ENCODE data around the gene GHR.

GHR gene

GRCh38 chr5:42587096-42587723 lies 164.0 kb downstream of the GHR start:
- Histone ChIP-seq H3K4me1 (ENCODE audit: insufficient read depth, low read length) (no peaks in the 10 kb centered on the region), H3K9ac (ENCODE audit: low read depth, low read length) (no peak overlapping the region), H3K9me3 (ENCODE audit: insufficient read depth, low read depth, low read length) (peaks cover 4% of the 10 kb centered on the region; the same call in 1 of the 2 replicates), H3K27me3 (ENCODE audit: insufficient read depth, low read length) (no peaks in the 10 kb centered on the region), H3K27ac (ENCODE audit: low read depth, low read length) (no peak overlapping the region), H3K36me3 (ENCODE audit: insufficient read depth, low read length) (no peaks in the 10 kb centered on the region), H3K4me3 (ENCODE audit: low read length) (no peak overlapping the region)
- 97% methylated on average over 4 of the region's 4 CpGs for WGBS

- H3K4me3 ChIP-seq (ENCODE audit: low read length), result no peak overlapping the region
Measured at GRCh38 chr5:42590566-42590965, 167.3 kb downstream of the GHR start.

DNA sequence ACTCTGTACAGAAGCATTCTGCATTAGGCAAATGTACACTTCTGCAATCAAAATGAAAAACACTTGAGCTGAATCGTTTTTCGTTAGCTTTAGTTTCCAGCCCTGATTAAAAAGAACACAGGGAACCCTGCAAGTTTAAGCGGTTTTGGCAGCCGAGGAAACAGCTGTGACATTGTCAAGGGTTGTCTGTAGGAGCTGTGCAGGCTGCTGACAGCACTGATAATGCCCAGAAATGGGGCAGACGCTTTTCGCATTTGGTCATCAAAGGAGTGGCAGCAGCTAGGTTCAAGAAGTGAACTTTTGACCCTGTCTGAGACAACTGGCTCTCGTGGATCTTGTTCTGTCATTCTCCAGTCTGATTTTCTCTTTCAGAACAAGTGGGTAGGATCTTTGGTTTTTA lies 167.8 kb downstream of the GHR start:
- H3K27ac ChIP-seq (ENCODE audit: low read depth, low read length), result no peak overlapping the region
- no peak overlapping the region for H3K4me3 ChIP-seq (ENCODE audit: low read length)
- no peaks in the 10 kb centered on the region for H3K27me3 ChIP-seq (ENCODE audit: insufficient read depth, low read length)
- no peaks in the 10 kb centered on the region for H3K36me3 ChIP-seq (ENCODE audit: insufficient read depth, low read length)
- 86% methylated on average over 7 of the region's 7 CpGs for WGBS
- H3K9me3 ChIP-seq (ENCODE audit: insufficient read depth, low read depth, low read length), result no peaks in the 10 kb centered on the region
- H3K4me1 ChIP-seq (ENCODE audit: insufficient read depth, low read length), result no peaks in the 10 kb centered on the region
- no peak overlapping the region for H3K9ac ChIP-seq (ENCODE audit: low read depth, low read length)

More at GRCh38 chr5:42590566-42590965, 167.3 kb downstream of the GHR start:
- H3K27ac ChIP-seq (ENCODE audit: low read depth, low read length), result no peak overlapping the region
- H3K9me3 ChIP-seq (ENCODE audit: insufficient read depth, low read depth, low read length), result no peaks in the 10 kb centered on the region
- no peaks in the 10 kb centered on the region for H3K36me3 ChIP-seq (ENCODE audit: insufficient read depth, low read length)
- no peaks in the 10 kb centered on the region for H3K4me1 ChIP-seq (ENCODE audit: insufficient read depth, low read length)
- H3K27me3 ChIP-seq (ENCODE audit: insufficient read depth, low read length), result no peaks in the 10 kb centered on the region
- H3K9ac ChIP-seq (ENCODE audit: low read depth, low read length), result no peak overlapping the region

DNA sequence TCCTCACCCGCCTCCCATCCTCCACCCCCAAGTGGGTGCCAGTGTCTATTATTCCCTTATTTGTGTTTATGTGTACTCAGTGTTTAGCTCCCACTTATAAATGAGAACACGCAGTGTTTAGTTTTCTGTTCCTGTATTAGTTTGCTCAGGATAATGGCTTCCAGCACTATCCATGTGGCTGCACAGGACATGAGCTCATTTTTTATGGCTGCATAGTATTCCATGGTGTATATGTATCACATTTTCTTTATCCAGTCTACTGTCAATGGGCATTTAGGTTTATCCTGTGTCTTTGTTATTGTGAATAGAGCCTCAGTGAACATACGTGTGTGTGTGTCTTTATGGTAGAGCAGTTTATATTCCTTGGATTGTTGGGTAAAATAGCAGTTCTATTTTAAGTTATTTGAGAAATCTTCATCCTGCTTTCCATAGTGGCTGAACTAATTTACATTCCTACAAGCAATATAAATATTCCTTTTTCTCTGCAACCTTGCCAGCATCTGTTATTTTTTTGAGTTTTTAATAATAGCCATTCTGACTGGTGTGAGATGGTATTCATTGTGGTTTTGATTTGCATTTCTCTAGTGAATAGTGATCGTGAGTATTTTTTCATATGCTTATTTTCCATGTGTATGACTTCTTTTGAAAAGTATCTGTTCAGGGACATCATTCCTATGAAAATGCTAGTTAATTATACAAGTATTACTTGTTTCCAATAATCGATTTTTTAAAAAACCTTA lies 169.3 kb downstream of the GHR start:
- no peaks in the 10 kb centered on the region for H3K4me1 ChIP-seq (ENCODE audit: insufficient read depth, low read length)
- H3K36me3 ChIP-seq (ENCODE audit: insufficient read depth, low read length), result no peaks in the 10 kb centered on the region
- H3K27ac ChIP-seq (ENCODE audit: low read depth, low read length), result no peak overlapping the region
- H3K4me3 ChIP-seq (ENCODE audit: low read length), result no peak overlapping the region
- H3K9me3 ChIP-seq (ENCODE audit: insufficient read depth, low read depth, low read length), result no peaks in the 10 kb centered on the region
- 95% methylated on average over 3 of the region's 5 CpGs for WGBS
- no peak overlapping the region for H3K9ac ChIP-seq (ENCODE audit: low read depth, low read length)
- no peaks in the 10 kb centered on the region for H3K27me3 ChIP-seq (ENCODE audit: insufficient read depth, low read length)

DNA sequence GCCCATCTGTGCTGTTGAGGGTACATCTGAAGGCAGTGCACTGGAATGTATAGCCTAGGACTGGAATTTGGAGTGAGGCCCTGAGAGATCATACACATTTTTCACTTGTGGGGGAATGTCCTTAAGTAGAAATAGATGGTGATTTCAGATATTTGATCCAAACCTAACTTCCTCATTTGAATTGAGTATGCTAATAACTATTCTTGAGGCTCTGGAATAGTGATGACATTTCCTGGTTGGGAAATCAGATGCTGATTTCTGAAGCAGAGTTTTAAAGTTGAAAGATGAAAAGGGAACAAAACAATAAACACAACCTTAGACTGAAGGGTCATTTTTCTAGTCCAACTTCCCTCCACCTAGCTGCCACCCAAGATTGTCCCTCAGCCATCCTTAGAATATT lies 170.4 kb downstream of the GHR start:
- no peaks in the 10 kb centered on the region for H3K9me3 ChIP-seq (ENCODE audit: insufficient read depth, low read depth, low read length)
- no peaks in the 10 kb centered on the region for H3K4me1 ChIP-seq (ENCODE audit: insufficient read depth, low read length)
- H3K4me3 ChIP-seq (ENCODE audit: low read length), result no peak overlapping the region
- no peaks in the 10 kb centered on the region for H3K36me3 ChIP-seq (ENCODE audit: insufficient read depth, low read length)
- no peak overlapping the region for H3K27ac ChIP-seq (ENCODE audit: low read depth, low read length)
- H3K27me3 ChIP-seq (ENCODE audit: insufficient read depth, low read length), result no peaks in the 10 kb centered on the region
- no peak overlapping the region for H3K9ac ChIP-seq (ENCODE audit: low read depth, low read length)

- Histone ChIP-seq H3K9me3 (ENCODE audit: insufficient read depth, low read depth, low read length) (no peaks in the 10 kb centered on the region), H3K4me1 (ENCODE audit: insufficient read depth, low read length) (no peaks in the 10 kb centered on the region), H3K4me3 (ENCODE audit: low read length) (no peak overlapping the region), H3K27ac (ENCODE audit: low read depth, low read length) (no peak overlapping the region), H3K27me3 (ENCODE audit: insufficient read depth, low read length) (no peaks in the 10 kb centered on the region), H3K36me3 (ENCODE audit: insufficient read depth, low read length) (no peaks in the 10 kb centered on the region), H3K9ac (ENCODE audit: low read depth, low read length) (no peak overlapping the region)
- 95% methylated on average over 2 of the region's 2 CpGs for WGBS
Measured at GRCh38 chr5:42595597-42595996, 172.4 kb downstream of the GHR start.

GRCh38 chr5:42596817-42597216 lies 173.6 kb downstream of the GHR start:
- no peaks in the 10 kb centered on the region for H3K4me1 ChIP-seq (ENCODE audit: insufficient read depth, low read length)
- no peaks in the 10 kb centered on the region for H3K27me3 ChIP-seq (ENCODE audit: insufficient read depth, low read length)
- no peak overlapping the region for H3K4me3 ChIP-seq (ENCODE audit: low read length)
- H3K27ac ChIP-seq (ENCODE audit: low read depth, low read length), result no peak overlapping the region
- no peaks in the 10 kb centered on the region for H3K9me3 ChIP-seq (ENCODE audit: insufficient read depth, low read depth, low read length)
- no peaks in the 10 kb centered on the region for H3K36me3 ChIP-seq (ENCODE audit: insufficient read depth, low read length)
- no peak overlapping the region for H3K9ac ChIP-seq (ENCODE audit: low read depth, low read length)
- no CpG with 5 or more reads among the region's 1 CpG for WGBS

GRCh38 chr5:42597318-42597937 lies 174.2 kb downstream of the GHR start:
- no peaks in the 10 kb centered on the region for H3K4me1 ChIP-seq (ENCODE audit: insufficient read depth, low read length)
- no peak overlapping the region for H3K4me3 ChIP-seq (ENCODE audit: low read length)
- no peaks in the 10 kb centered on the region for H3K9me3 ChIP-seq (ENCODE audit: insufficient read depth, low read depth, low read length)
- H3K27ac ChIP-seq (ENCODE audit: low read depth, low read length), result no peak overlapping the region
- H3K27me3 ChIP-seq (ENCODE audit: insufficient read depth, low read length), result no peaks in the 10 kb centered on the region
- 96% methylated on average over 4 of the region's 4 CpGs for WGBS
- H3K9ac ChIP-seq (ENCODE audit: low read depth, low read length), result no peak overlapping the region
- H3K36me3 ChIP-seq (ENCODE audit: insufficient read depth, low read length), result no peaks in the 10 kb centered on the region

GRCh38 chr5:42598311-42598710 lies 175.1 kb downstream of the GHR start:
- no peaks in the 10 kb centered on the region for H3K36me3 ChIP-seq (ENCODE audit: insufficient read depth, low read length)
- H3K4me3 ChIP-seq (ENCODE audit: low read length), result no peak overlapping the region
- no peaks in the 10 kb centered on the region for H3K27me3 ChIP-seq (ENCODE audit: insufficient read depth, low read length)
- no peak overlapping the region for H3K9ac ChIP-seq (ENCODE audit: low read depth, low read length)
- H3K27ac ChIP-seq (ENCODE audit: low read depth, low read length), result no peak overlapping the region
- no peaks in the 10 kb centered on the region for H3K9me3 ChIP-seq (ENCODE audit: insufficient read depth, low read depth, low read length)
- no peaks in the 10 kb centered on the region for H3K4me1 ChIP-seq (ENCODE audit: insufficient read depth, low read length)

- no peaks in the 10 kb centered on the region for H3K9me3 ChIP-seq (ENCODE audit: insufficient read depth, low read depth, low read length)
- no peaks in the 10 kb centered on the region for H3K4me1 ChIP-seq (ENCODE audit: insufficient read depth, low read length)
- no peaks in the 10 kb centered on the region for H3K36me3 ChIP-seq (ENCODE audit: insufficient read depth, low read length)
- no peak overlapping the region for H3K9ac ChIP-seq (ENCODE audit: low read depth, low read length)
- H3K27me3 ChIP-seq (ENCODE audit: insufficient read depth, low read length), result no peaks in the 10 kb centered on the region
- no peak overlapping the region for H3K27ac ChIP-seq (ENCODE audit: low read depth, low read length)
- H3K4me3 ChIP-seq (ENCODE audit: low read length), result no peak overlapping the region
- 96% methylated on average over 3 of the region's 3 CpGs for WGBS
Measured at GRCh38 chr5:42599106-42599505, 175.9 kb downstream of the GHR start.

- Histone ChIP-seq H3K27ac (ENCODE audit: low read depth, low read length) (no peak overlapping the region), H3K36me3 (ENCODE audit: insufficient read depth, low read length) (no peaks in the 10 kb centered on the region), H3K4me1 (ENCODE audit: insufficient read depth, low read length) (no peaks in the 10 kb centered on the region), H3K9me3 (ENCODE audit: insufficient read depth, low read depth, low read length) (no peaks in the 10 kb centered on the region), H3K27me3 (ENCODE audit: insufficient read depth, low read length) (no peaks in the 10 kb centered on the region), H3K9ac (ENCODE audit: low read depth, low read length) (no peak overlapping the region), H3K4me3 (ENCODE audit: low read length) (no peak overlapping the region)
- 90% methylated on average over 1 of the region's 1 CpG for WGBS
Measured at GRCh38 chr5:42600441-42600840, 177.2 kb downstream of the GHR start.
